ENCODE results near the gene IFIT2.
"Not testable (repeated sequence)": the region's sequence is repeated elsewhere in the genome, so short reads cannot be mapped to it uniquely, and the experiment has no call there.

The IFIT2 gene

GRCh38 chr10:89310056-89310893 is 8.4 kb downstream of the IFIT2 start:
- H3K4me3 ChIP-seq (ENCODE audit: low read depth, low read length), result no peak overlapping the region
- no peaks in the 10 kb centered on the region for H3K27me3 ChIP-seq
- no peaks in the 10 kb centered on the region for H3K4me1 ChIP-seq
- H3K36me3 ChIP-seq, result no peaks in the 10 kb centered on the region
- DNase-seq, result no peak
- no peaks in the 10 kb centered on the region for H3K9me3 ChIP-seq
- TF ChIP-seq CTCF (IDR thresholded peaks at IDR 0.05; ENCODE audit: low read depth, low read length), result no peak

- Histone ChIP-seq H3K27me3 (no peaks in the 10 kb centered on the region), H3K4me3 (ENCODE audit: low read depth, low read length) (no peak overlapping the region), H3K36me3 (no peaks in the 10 kb centered on the region), H3K4me1 (no peaks in the 10 kb centered on the region), H3K9me3 (no peaks in the 10 kb centered on the region)
- DNase-seq, result no peak
- TF ChIP-seq CTCF (IDR thresholded peaks at IDR 0.05; ENCODE audit: low read depth, low read length), result no peak
Observed at GRCh38 chr10:89312973-89313372, 11.1 kb downstream of the IFIT2 start.

GRCh38 chr10:89314676-89315075 is 12.8 kb downstream of the IFIT2 start:
- Histone ChIP-seq H3K9me3 (no peaks in the 10 kb centered on the region), H3K4me3 (ENCODE audit: low read depth, low read length) (no peak overlapping the region), H3K36me3 (no peaks in the 10 kb centered on the region), H3K27me3 (no peaks in the 10 kb centered on the region), H3K4me1 (no peaks in the 10 kb centered on the region)
- no peak for TF ChIP-seq CTCF (IDR thresholded peaks at IDR 0.05; ENCODE audit: low read depth, low read length)
- DNase-seq, result no peak

GRCh38 chr10:89318047-89318446 is 16.2 kb downstream of the IFIT2 start:
- H3K9me3 ChIP-seq; H3K36me3 ChIP-seq; H3K4me3 ChIP-seq (ENCODE audit: low read depth, low read length); DNase-seq; H3K27me3 ChIP-seq; H3K4me1 ChIP-seq: not testable (repeated sequence)

GRCh38 chr10:89325081-89325480 is 23.2 kb downstream of the IFIT2 start:
- H3K9me3 ChIP-seq; H3K4me3 ChIP-seq (ENCODE audit: low read depth, low read length); H3K27me3 ChIP-seq; H3K4me1 ChIP-seq; H3K36me3 ChIP-seq; DNase-seq: not testable (repeated sequence)

- H3K27me3 ChIP-seq; H3K36me3 ChIP-seq; H3K4me3 ChIP-seq (ENCODE audit: low read depth, low read length); DNase-seq; H3K9me3 ChIP-seq; H3K4me1 ChIP-seq: not testable (repeated sequence)
Observed at GRCh38 chr10:89325856-89326255, 24.0 kb downstream of the IFIT2 start.

GRCh38 chr10:89327803-89328441 is 26.1 kb downstream of the IFIT2 start, which contains the start of gene IFIT3:
Gene IFIT3, plus strand, starts transcription at chr10:89327997. Its CDS starts 77 bp downstream, at chr10:89328074.
- DNase-seq, result peak; percentile 11
- TF ChIP-seq CTCF (IDR thresholded peaks at IDR 0.05; ENCODE audit: low read depth, low read length), result no peak
- Histone ChIP-seq H3K4me1 (no peaks in the 10 kb centered on the region), H3K36me3 (no peaks in the 10 kb centered on the region), H3K9me3 (no peaks in the 10 kb centered on the region), H3K4me3 (ENCODE audit: low read depth, low read length) (peak within 1 kb of the TSS; percentile 56), H3K27me3 (no peaks in the 10 kb centered on the region)
